ENCODE data around the gene RHOF.

RHOF gene

GRCh38 chr12:121812921-121813896, 19.7 kb upstream of the RHOF start:
- TF ChIP-seq CTCF (IDR thresholded peaks at IDR 0.05): no peak
- no peak for DNase-seq (ENCODE audit: low spot score)
- H3K27ac ChIP-seq: peak overlapping the region in 1 of 2 donors; percentile 31
- peak overlapping the region; percentile 86 for H3K4me3 ChIP-seq

GRCh38 chr12:121812320-121812871, 18.9 kb upstream of the RHOF start:
- DNase-seq (ENCODE audit: low spot score): no peak
- Histone ChIP-seq H3K27ac (peak overlapping the region; percentile 74 to 93), H3K4me3 (peak overlapping the region; percentile 86)
- TF ChIP-seq CTCF (IDR thresholded peaks at IDR 0.05): no peak

GRCh38 chr12:121811434-121812319, 18.2 kb upstream of the RHOF start:
- peak; percentile 99 for TF ChIP-seq CTCF (IDR thresholded peaks at IDR 0.05)
- Histone ChIP-seq H3K4me3 (peak overlapping the region; percentile 86), H3K27ac (peak overlapping the region; percentile 74 to 93)
- DNase-seq (ENCODE audit: low spot score): no peak

- H3K4me3 ChIP-seq: peak overlapping the region; percentile 86
- no peak for TF ChIP-seq CTCF (IDR thresholded peaks at IDR 0.05)
- no peak for DNase-seq (ENCODE audit: low spot score)
- H3K27ac ChIP-seq: peak overlapping the region; percentile 74 to 93
Measured at GRCh38 chr12:121810833-121811433, 17.4 kb upstream of the RHOF start.

- no peak for TF ChIP-seq CTCF (IDR thresholded peaks at IDR 0.05)
- peak overlapping the region in 1 of 2 donors; percentile 93 for H3K27ac ChIP-seq
- H3K4me3 ChIP-seq: no peak overlapping the region
- no peak for DNase-seq (ENCODE audit: low spot score)
Measured at GRCh38 chr12:121810234-121810817, 16.8 kb upstream of the RHOF start.

- DNase-seq (ENCODE audit: low spot score): no peak
- Histone ChIP-seq H3K27ac (no peak overlapping the region), H3K4me3 (no peak overlapping the region)
- TF ChIP-seq CTCF (IDR thresholded peaks at IDR 0.05): no peak
Measured at GRCh38 chr12:121809712-121810116, 16.2 kb upstream of the RHOF start.

Measured in coronary artery (tissue), 2 donors.